ENCODE results near the gene TBC1D30. TPM values are rescaled to one million over a fixed set of nuclear protein-coding genes. Genes with fewer than 3 reads are reported as not detected.

The TBC1D30 gene
- total and polyA plus RNA-seq, 9 of the 15 experiments (the other 6 are each of a cell fraction or from before 2014, with no cell fraction given) = 0.07 to 0.55 (median 0.20) TPM; not detected in 1

- TF ChIP-seq COPS2 (conservative IDR thresholded peaks at IDR 0.05) (no peak), GMEB1 (CRISPR knock-in tag; IDR thresholded peaks at IDR 0.05) (no peak)
Observed at GRCh38 chr12:64911912-64912311, 87.5 kb downstream of the TBC1D30 start (continued).

- no peak for ATAC-seq
- Histone ChIP-seq H3K4me2 (ENCODE audit: insufficient read depth, low read length) (no peak overlapping the region), H2AFZ (ENCODE audit: low read depth, low read length) (no peak overlapping the region), H4K20me1 (replicated peaks; ENCODE audit: control insufficient read depth, insufficient read depth, low read length) (no peaks in the 10 kb centered on the region), H3K4me3 (no peak overlapping the region), H3K27ac (ENCODE audit: extremely low read depth, low read depth, low read length) (no peak overlapping the region), H3K9me3 (replicated peaks; ENCODE audit: control insufficient read depth, insufficient read depth, low read depth, low read length) (no peaks in the 10 kb centered on the region), H3K36me3 (ENCODE audit: control insufficient read depth, insufficient read depth, low read length) (no peaks in the 10 kb centered on the region), H3K79me2 (ENCODE audit: control insufficient read depth, insufficient read depth, low read length) (no peaks in the 10 kb centered on the region), H3K9me1 (ENCODE audit: control insufficient read depth, insufficient read depth, low read length) (no peaks in the 10 kb centered on the region), H3K9ac (ENCODE audit: insufficient read depth in 1 of 2, low read depth in 2 of 2, low read length in 2 of 2) (no peak overlapping the region), H3K27me3 (ENCODE audit: control insufficient read depth in 2 of 2, insufficient read depth in 2 of 2, low read length in 2 of 2) (no peaks in the 10 kb centered on the region), H3K4me1 (replicated peaks in 1 of 2; ENCODE audit: control insufficient read depth in 2 of 2, insufficient read depth in 2 of 2, low read length in 2 of 2) (no peaks in the 10 kb centered on the region)
- no peak for DNase-seq (ENCODE audit: extremely low read depth in 1 of 4, low spot score in 3 of 4)
- no peak for TF ChIP-seq HDAC8 (tag; IDR thresholded peaks at IDR 0.05)
- TF ChIP-seq NR2C2 (CRISPR knock-in tag; IDR thresholded peaks at IDR 0.05) = no peak
- no peak for TF ChIP-seq NR2C2 (tag; IDR thresholded peaks at IDR 0.05)
- TF ChIP-seq DDX20 (tag; IDR thresholded peaks at IDR 0.05; ENCODE audit: low read depth) = no peak
- no peak for TF ChIP-seq TOE1 (IDR thresholded peaks at IDR 0.05; ENCODE audit: borderline replicate concordance)
- no peak for TF ChIP-seq TOE1 (CRISPR knock-in tag; IDR thresholded peaks at IDR 0.05; ENCODE audit: borderline replicate concordance, low read depth)
- no peak for TF ChIP-seq NFIC (IDR thresholded peaks at IDR 0.05)
- no peak for TF ChIP-seq HSF4 (CRISPR knock-in tag; IDR thresholded peaks at IDR 0.05; ENCODE audit: borderline replicate concordance)
- TF ChIP-seq CBFA2T2 (conservative IDR thresholded peaks at IDR 0.05) = no peak
- no peak for TF ChIP-seq HOXB6 (CRISPR knock-in tag; IDR thresholded peaks at IDR 0.05; ENCODE audit: borderline replicate concordance)
- TF ChIP-seq IRF1 (CRISPR knock-in tag; IDR thresholded peaks at IDR 0.05; ENCODE audit: borderline replicate concordance) = no peak
- no peak for TF ChIP-seq MTA3 (IDR thresholded peaks at IDR 0.05; ENCODE audit: borderline replicate concordance)
- no peak for TF ChIP-seq JUNB (CRISPR knock-in tag; conservative IDR thresholded peaks at IDR 0.05)
- TF ChIP-seq ARID1B (IDR thresholded peaks at IDR 0.05) = no peak
- no peak for TF ChIP-seq CCNT2 (IDR thresholded peaks at IDR 0.05; ENCODE audit: borderline replicate concordance, extremely low read depth, insufficient read length, low read depth, low read length)
- TF ChIP-seq IRF9 (tag; IDR thresholded peaks at IDR 0.05) = no peak
- TF ChIP-seq ZNF766 (CRISPR knock-in tag; conservative IDR thresholded peaks at IDR 0.05) = no peak
- CTCF ChIA-PET (ENCODE audit: low intra/inter-chr PET ratio) = no interaction called here
- in situ Hi-C loops (cut with MboI) = no loop called here
- intact Hi-C loops (cut with micrococcal nuclease) = no loop called here
- no peak for FAIRE-seq
- BruUV-seq (replicated peaks) = no TSS peak
- POLR2A ChIA-PET = interaction anchor here (0.6 kb wide), 1 partner anchor 48 kb away, joined by 3 read pairs; no protein-coding TSS in a partner anchor
- WGBS (ENCODE audit: insufficient coverage, low coverage, missing lambda C conversion rate) = 0% methylated on average over 3 of the region's 3 CpGs
Observed at GRCh38 chr12:64912516-64913255, 88.2 kb downstream of the TBC1D30 start.
